ENCODE data around the gene TUBB4B.

TUBB4B gene

GRCh38 chr9:137224830-137225694, 16.0 kb upstream of the TUBB4B start, which contains the start of gene CYSRT1:
Gene CYSRT1, plus strand, starts transcription at chr9:137225174. Its CDS starts 448 bp downstream, at chr9:137225622.
- no peak for TF ChIP-seq CTCF (IDR thresholded peaks at IDR 0.05; ENCODE audit: low read depth, low read length, missing control alignments)
- DNase-seq (ENCODE audit: low read depth) = no peak
- H3K4me3 ChIP-seq (ENCODE audit: low read depth, low read length) = peak within 1 kb of the TSS; percentile 86
- in situ Hi-C loops (cut with HindIII; ENCODE audit: low sequenced_read_pairs) = no loop called here

GRCh38 chr9:137225699-137226331, 15.3 kb upstream of the TUBB4B start:
- in situ Hi-C loops (cut with HindIII; ENCODE audit: low sequenced_read_pairs) = no loop called here
- DNase-seq (ENCODE audit: low read depth) = no peak

GRCh38 chr9:137226338-137227053, 14.6 kb upstream of the TUBB4B start:
- TF ChIP-seq CTCF (IDR thresholded peaks at IDR 0.05; ENCODE audit: low read depth, low read length, missing control alignments) = no peak
- DNase-seq (ENCODE audit: low read depth) = no peak
- in situ Hi-C loops (cut with HindIII; ENCODE audit: low sequenced_read_pairs) = no loop called here

More at GRCh38 chr9:137225699-137226331, 15.3 kb upstream of the TUBB4B start:
- H3K4me3 ChIP-seq (ENCODE audit: low read depth, low read length) = no peak overlapping the region
- TF ChIP-seq CTCF (IDR thresholded peaks at IDR 0.05; ENCODE audit: low read depth, low read length, missing control alignments) = no peak

GRCh38 chr9:137227054-137227852, 13.8 kb upstream of the TUBB4B start, which contains the start of gene RNF224:
Gene RNF224, plus strand, starts transcription at chr9:137227502. Its CDS starts 834 bp downstream, at chr9:137228336.
- in situ Hi-C loops (cut with HindIII; ENCODE audit: low sequenced_read_pairs) = no loop called here
- H3K4me3 ChIP-seq (ENCODE audit: low read depth, low read length) = no peak within 1 kb of the TSS
- peak; percentile 85 for TF ChIP-seq CTCF (IDR thresholded peaks at IDR 0.05; ENCODE audit: low read depth, low read length, missing control alignments)
- DNase-seq (ENCODE audit: low read depth) = peak; percentile 44

More at GRCh38 chr9:137226338-137227053, 14.6 kb upstream of the TUBB4B start:
- no peak overlapping the region for H3K4me3 ChIP-seq (ENCODE audit: low read depth, low read length)

- TF ChIP-seq CTCF (IDR thresholded peaks at IDR 0.05; ENCODE audit: low read depth, low read length, missing control alignments) = no peak
- no peak for DNase-seq (ENCODE audit: low read depth)
- in situ Hi-C loops (cut with HindIII; ENCODE audit: low sequenced_read_pairs) = no loop called here
- H3K4me3 ChIP-seq (ENCODE audit: low read depth, low read length) = no peak overlapping the region
These were observed 13.1 kb upstream of the TUBB4B start for GRCh38 chr9:137227853-137228505.

Measured in astrocyte of the cerebellum (primary cell).